Ovary (tissue), 9 donors: Measurements from ENCODE around the gene PTMS. TPM values are rescaled to one million over a fixed set of nuclear protein-coding genes. Genes with fewer than 3 reads are reported as not detected.

Experiments
- DNase-seq, 5 donors: peaks; one replicate each; pipeline ENCODE4 v3.0.0-alpha.2; 2019 to 2020
- H3K27ac ChIP-seq, 2 donors: fragments of 200-600 bp; one replicate each; pipeline versions ENCODE4 v1.5.1 to v1.8.0; 2019 to 2022
- H3K27me3 ChIP-seq: fragments of 200-600 bp; one replicate; pipeline ENCODE4 v1.8.0; 2022
- H3K36me3 ChIP-seq: fragments of 200-600 bp; sonication (generic); one replicate; pipeline ENCODE4 v1.5.1; 2019
- H3K4me1 ChIP-seq: one replicate; pipeline ENCODE4 v1.8.1; 2013; ENCODE audit warnings: mild to moderate bottlenecking, moderate library complexity; ENCODE audit not compliant: insufficient read depth
- H3K4me3 ChIP-seq: fragments of 200-600 bp; sonication (generic); one replicate; pipeline ENCODE4 v1.5.1; 2017
- H3K9me3 ChIP-seq, 2 donors: fragments of 200-600 bp in 1 of 2; sonication (generic) in 1 of 2; one replicate each; pipeline versions ENCODE4 v1.5.1 to v1.8.1; 2013 to 2019; ENCODE audit warnings: mild to moderate bottlenecking in 1 of 2, moderate library complexity in 1 of 2
- CTCF ChIP-seq, 3 donors: fragments of 450-650 bp in 2 of 3; fragments of 200-600 bp in 1 of 3; IDR thresholded peaks; one replicate each; pipeline versions ENCODE4 v1.5.1 to v1.8.0; 2016 to 2022; ENCODE audit warnings: antibody characterized with exemption in 3 of 3, mild to moderate bottlenecking in 1 of 3
- EP300 ChIP-seq: sonication (generic); formaldehyde crosslinking; IDR thresholded peaks from one replicate; pipeline ENCODE4 v1.6.1; 2017; ENCODE audit warnings: antibody characterized with exemption
- POLR2A ChIP-seq: fragments of 450-650 bp; IDR thresholded peaks from one replicate; pipeline ENCODE4 v1.6.1; 2017; ENCODE audit warnings: antibody characterized with exemption, mild to moderate bottlenecking, moderate library complexity
- WGBS, 3 donors: extraction: QIAGEN DNeasy Blood & Tissue Kit in 1 of 3; methylation state at CpG; one replicate each; pipeline versions ENCODE4 v1.1.5 to v1.1.7; 2013 to 2017; 5-methylcytosine and 5-hydroxymethylcytosine counted together
- intact Hi-C, 4 donors: fragments of 100-400 bp; cut with DNase I; formaldehyde crosslinking; loops; one replicate each; pipeline versions ENCODE4 v1.11.0 to v1.15.1; 2022 to 2023
- polyA plus RNA-seq, 2 donors: library from polyadenylated mRNA; stranded (reverse); fragments of 200-250 nt in 1 of 2; fragments of 350-450 nt in 1 of 2; fragmentation: Illumina TruSeq in 1 of 2; extraction: RNeasy Lipid Tissue Mini Kit (QIAGEN cat#74804) in 1 of 2; gene quantifications; one replicate each; pipeline ENCODE4 v1.2.3, GENCODE V29; 2013 to 2014
- total RNA-seq, 7 donors: library from RNA; depleted of rRNA in 2 of 7; stranded (reverse); fragments of >200 nt in 2 of 7; fragmentation: NEBNext Ultra II Directional in 3 of 7; extraction: Animal tissue kit (Norgen Biotek cat#: 25700) in 3 of 7; gene quantifications; one replicate each; pipeline versions ENCODE4 v1.1.0 to v1.2.4, GENCODE V29; 2016 to 2023
- donor health status: DM: no; HTN: no; CAD: no; lungs with moderate emphysema.
- donor health status: DM: no; HTN: no; CAD: no.
- donor health status: Bipolar disorder and iron deficiency.
- donor health status: DM: yes; HTN: yes; CAD: no.
- donor health status: DM: no; HTN: no; CAD: no.
- donor health status: DM: yes; HTN: yes; CAD: no.

The PTMS gene
- total and polyA plus RNA-seq, 9 donors = 100 to 1,013 (median 576) TPM

GRCh38 chr12:6763380-6763779 is 2.8 kb upstream of the PTMS start:
- Histone ChIP-seq H3K27ac (peak overlapping the region; percentile 91 to 100), H3K4me3 (peak overlapping the region; percentile 3), H3K27me3 (no peaks in the 10 kb centered on the region), H3K36me3 (no peaks in the 10 kb centered on the region), H3K4me1 (peaks cover 17% of the 10 kb centered on the region), H3K9me3 (no peaks in the 10 kb centered on the region)
- no peak for TF ChIP-seq CTCF (IDR thresholded peaks at IDR 0.05)
- no peak for TF ChIP-seq EP300
- no peak for TF ChIP-seq POLR2A
- no peak for DNase-seq
- 53 to 58% (median 55%) methylated on average over 4 of the region's 4 CpGs for WGBS, 3 donors
- intact Hi-C loops = no loop called here

- 0 to 1% (median 1%) methylated on average over 15 to 16 of the region's 16 CpGs for WGBS, 3 donors
- intact Hi-C loops = no loop called here
Observed at GRCh38 chr12:6764011-6764828, 1.9 kb upstream of the PTMS start.

GRCh38 chr12:6765048-6765633 is 1.0 kb upstream of the PTMS start:
- peak overlapping the region; percentile 91 to 100 for H3K27ac ChIP-seq
- intact Hi-C loops = no loop called here
- WGBS, 3 donors = 10 to 16% (median 15%) methylated on average over 7 of the region's 7 CpGs
- H3K4me1 ChIP-seq = peaks cover 23% of the 10 kb centered on the region
- no peaks in the 10 kb centered on the region for H3K36me3 ChIP-seq
- TF ChIP-seq POLR2A = no peak
- no peak for TF ChIP-seq EP300
- TF ChIP-seq CTCF (IDR thresholded peaks at IDR 0.05) = no peak
- no peaks in the 10 kb centered on the region for H3K27me3 ChIP-seq
- DNase-seq = no peak
- no peaks in the 10 kb centered on the region for H3K9me3 ChIP-seq
- H3K4me3 ChIP-seq = peak overlapping the region; percentile 68

More at GRCh38 chr12:6764011-6764828, 1.9 kb upstream of the PTMS start:
- DNase-seq = peak; percentile 95 to 97 (median 96)
- Histone ChIP-seq H3K27me3 (no peaks in the 10 kb centered on the region), H3K4me3 (peak overlapping the region; percentile 68), H3K27ac (peak overlapping the region; percentile 91 to 100), H3K36me3 (no peaks in the 10 kb centered on the region), H3K9me3 (no peaks in the 10 kb centered on the region), H3K4me1 (peaks cover 23% of the 10 kb centered on the region)
- TF ChIP-seq POLR2A (no peak), EP300 (no peak), CTCF (IDR thresholded peaks at IDR 0.05) (no peak)

GRCh38 chr12:6766651-6767349 is 637 bp downstream of the PTMS start:
- Histone ChIP-seq H3K4me1 (peaks cover 24% of the 10 kb centered on the region), H3K27ac (peak overlapping the region; percentile 91 to 100), H3K36me3 (no peaks in the 10 kb centered on the region), H3K27me3 (no peaks in the 10 kb centered on the region), H3K4me3 (peak overlapping the region; percentile 68), H3K9me3 (no peaks in the 10 kb centered on the region)
- no peak for TF ChIP-seq EP300
- TF ChIP-seq CTCF (IDR thresholded peaks at IDR 0.05) = peak; percentile 54 to 89 (median 81)
- peak; percentile 49 for TF ChIP-seq POLR2A
- 1 to 2% (median 1%) methylated on average over 39 to 87 of the region's 88 CpGs for WGBS, 3 donors
- intact Hi-C loops = loop anchor here in 2 of 4 donors (2.0 kb wide), 1 partner anchor 14 kb away; the partner anchor contains the start of gene MLF2 (in 2 of the 2)
- peak; percentile 78 to 88 (median 85) for DNase-seq
